GM19023 (cell line): Measurements from ENCODE around the gene GDPD3.

Experiments
- ATAC-seq: cut with Tn5 transposase; IDR thresholded peaks from one replicate; pipeline ENCODE4 v1.9.1; 2021; ENCODE audit warnings: mild to moderate bottlenecking, moderate library complexity; ENCODE audit not compliant: unreplicated experiment

Gene GDPD3, protein sequence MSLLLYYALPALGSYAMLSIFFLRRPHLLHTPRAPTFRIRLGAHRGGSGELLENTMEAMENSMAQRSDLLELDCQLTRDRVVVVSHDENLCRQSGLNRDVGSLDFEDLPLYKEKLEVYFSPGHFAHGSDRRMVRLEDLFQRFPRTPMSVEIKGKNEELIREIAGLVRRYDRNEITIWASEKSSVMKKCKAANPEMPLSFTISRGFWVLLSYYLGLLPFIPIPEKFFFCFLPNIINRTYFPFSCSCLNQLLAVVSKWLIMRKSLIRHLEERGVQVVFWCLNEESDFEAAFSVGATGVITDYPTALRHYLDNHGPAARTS

DNA sequence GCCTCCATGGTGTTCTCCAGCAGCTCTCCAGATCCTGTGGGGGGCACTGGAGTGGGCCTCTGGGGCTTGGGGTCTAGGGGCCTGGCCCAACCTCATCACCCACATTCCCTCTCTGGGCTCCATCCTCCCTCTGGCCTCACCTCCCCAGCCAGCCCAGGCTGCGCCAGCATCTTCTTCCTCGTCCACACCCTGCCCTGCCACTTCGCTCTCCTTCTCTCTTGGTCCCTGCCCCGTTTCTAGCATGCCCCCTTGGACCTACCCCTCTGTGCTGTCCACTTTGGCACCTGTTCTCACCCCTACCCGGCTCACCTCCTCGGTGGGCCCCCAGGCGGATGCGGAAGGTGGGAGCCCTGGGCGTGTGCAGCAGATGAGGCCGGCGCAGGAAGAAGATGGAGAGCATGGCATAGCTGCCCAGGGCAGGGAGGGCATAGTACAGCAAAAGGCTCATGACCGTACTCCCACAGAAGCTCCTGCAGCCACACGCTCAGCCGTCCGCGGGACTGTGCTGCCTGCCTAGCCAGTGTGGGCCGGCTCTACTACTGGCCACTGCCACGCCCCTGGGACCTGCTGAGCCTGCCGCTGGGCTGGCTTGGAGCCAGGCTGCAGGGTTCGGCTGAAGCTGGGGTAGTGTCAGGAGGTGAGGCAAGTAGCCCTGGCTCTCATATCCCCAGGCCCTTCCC lies at the start of gene GDPD3:
Gene GDPD3, minus strand, starts transcription at position 507 of the 680 bp plus-strand sequence. Its CDS starts 59 bp downstream, at position 448.
- no peak for ATAC-seq

DNA sequence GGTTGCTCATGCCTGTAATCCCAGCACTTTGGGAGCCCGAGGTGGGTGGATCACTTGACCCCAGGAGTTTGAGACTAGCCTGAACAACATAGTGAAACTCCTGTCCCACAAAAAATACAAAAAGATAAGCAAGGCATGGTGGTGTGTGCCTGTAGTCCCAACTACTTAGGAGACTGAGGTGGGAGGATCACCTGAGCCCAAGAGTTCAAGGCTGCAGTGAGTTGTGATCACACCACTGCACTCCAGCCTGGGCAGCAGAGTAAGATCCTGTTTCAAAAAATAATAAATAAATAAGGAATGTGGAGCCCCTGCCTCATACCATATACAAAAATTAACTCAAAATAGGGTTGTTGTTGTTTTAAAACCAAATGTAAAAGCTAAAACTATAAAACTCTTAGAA lies 43.9 kb upstream of the GDPD3 start:
- no peak for ATAC-seq

DNA sequence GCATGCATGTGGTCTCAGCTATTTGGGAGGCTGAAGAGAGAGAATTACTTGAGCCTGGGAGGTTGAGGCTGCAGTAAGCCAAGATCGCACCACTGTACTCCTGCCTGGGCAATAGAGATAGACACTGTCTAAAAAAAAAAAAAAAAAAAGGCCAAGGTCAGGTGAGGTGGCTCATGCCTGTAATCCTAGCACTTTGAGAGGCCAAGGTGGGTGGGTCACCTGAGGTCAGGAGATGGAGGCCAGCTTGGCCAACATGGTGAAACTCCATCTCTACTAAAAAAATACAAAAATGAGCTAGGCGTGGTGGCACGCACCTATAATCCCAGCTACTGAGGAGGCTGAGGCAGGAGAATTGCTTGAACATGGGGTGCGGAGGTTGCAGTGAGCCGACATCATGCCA lies 41.9 kb upstream of the GDPD3 start:
- ATAC-seq: no peak

DNA sequence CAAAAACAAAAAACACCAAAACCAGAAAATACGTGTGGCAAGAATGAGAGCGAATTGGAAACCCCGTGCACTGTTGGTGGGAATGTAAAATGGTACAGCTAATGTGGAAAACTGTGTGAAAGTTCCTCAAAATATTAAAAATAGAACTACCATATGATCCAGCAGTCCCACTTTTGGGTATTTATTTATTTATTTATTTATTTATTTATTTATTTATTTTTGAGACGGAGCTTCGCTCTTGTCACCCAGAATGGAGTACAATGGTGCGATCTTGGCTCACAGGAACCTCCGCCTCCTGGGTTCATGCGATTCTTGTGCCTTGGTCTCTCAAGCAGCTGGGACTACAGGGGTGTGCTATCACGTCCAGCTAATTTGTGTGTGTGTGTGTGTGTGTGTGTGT lies 39.2 kb upstream of the GDPD3 start:
- ATAC-seq: no peak

DNA sequence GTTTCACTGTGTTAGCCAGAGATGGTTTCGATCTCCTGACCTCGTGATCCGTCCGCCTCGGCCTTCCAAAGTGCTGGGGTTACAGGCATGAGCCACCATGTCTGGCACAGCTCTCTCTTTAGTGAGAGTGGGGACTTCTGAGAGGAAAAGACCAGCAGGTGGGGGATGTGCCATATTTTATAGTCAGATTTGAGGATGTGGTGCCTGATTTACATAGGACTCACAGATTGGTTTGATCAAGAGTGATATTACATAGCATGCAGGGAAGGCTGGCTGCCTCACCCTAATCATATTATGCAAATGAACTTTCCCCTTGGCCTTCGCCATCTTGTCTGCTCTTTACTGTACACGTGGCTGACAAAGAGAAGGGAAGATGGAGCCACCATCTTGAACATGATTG lies 37.8 kb upstream of the GDPD3 start:
- no peak for ATAC-seq

DNA sequence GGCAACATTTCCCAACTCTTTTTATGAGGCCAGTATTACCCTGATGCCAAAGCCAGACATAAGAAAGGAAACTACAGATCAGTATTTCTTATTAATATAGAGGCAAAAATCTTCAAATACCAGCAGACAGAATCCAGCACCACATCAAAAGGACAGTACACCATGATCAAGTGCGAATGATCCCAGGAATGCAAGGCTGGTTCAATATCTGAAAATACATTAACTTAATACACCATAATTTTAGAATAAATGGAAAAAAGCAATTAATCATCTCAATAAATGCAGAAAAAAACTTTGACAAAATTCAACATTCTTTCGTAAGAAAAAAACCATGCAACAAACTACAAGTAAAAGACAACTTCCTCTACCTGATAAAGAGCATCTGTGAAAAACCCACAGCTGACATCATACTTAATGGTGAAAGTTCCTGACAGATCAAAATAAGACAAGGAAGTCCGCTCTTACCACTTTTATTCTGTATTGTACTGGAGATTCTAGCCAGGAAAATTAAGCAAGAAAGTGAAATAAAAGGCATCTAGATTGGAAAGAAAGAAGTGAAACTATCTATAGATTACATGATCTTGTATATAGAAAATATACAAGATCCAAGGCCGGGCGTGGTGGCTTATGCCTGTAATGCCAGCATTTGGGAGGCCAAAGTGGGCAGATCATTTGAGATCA lies 36.1 kb upstream of the GDPD3 start:
- no peak for ATAC-seq

DNA sequence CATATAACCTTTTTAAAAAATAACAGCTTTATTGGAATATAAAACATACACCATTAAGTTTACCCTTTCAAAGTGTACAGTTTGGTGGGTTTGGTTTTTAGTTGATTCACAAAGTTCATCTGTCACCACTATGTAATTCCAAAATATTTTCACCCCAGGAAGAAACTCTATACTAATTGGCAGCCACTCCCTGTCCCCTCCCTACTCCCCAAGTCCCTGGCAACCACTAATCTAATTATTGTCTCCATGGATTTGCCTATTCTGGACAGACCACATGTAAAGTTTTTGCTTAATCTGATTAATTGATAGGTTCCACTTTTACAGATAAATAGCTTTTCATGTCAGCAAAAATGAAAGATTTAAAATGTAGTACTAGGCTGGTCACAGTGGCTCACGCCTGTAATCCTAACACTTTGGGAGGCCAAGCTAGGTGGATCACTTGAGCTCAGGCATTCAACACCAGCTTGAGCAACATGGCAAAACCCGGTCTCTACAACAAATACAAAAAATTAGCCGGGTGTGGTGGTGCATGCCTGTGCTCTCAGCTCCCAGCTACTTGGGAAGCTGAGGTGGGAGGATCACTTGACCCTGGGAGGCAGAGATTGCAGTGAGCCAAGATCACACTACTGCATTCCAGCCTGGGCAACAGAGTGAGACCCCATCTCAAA lies 34.6 kb upstream of the GDPD3 start:
- ATAC-seq: no peak

DNA sequence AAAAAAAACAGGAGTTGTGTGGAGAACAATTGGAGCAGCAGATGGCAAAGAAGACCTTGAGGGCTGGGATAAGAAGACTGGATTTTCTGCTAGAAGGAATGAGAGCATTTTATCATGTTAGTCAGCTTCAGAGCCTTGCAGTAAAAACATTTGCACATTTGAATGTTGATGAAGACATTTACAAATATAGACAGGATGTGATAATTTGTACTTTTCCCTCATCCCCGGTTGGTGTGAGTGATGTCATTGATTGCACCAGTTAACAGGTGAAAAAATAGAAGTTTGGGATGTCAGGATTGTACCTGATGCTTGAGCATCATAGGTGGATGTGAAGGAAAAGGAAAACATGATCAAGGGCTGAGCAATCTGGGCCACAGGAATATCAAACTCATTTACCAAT lies 32.3 kb upstream of the GDPD3 start:
- no peak for ATAC-seq

DNA sequence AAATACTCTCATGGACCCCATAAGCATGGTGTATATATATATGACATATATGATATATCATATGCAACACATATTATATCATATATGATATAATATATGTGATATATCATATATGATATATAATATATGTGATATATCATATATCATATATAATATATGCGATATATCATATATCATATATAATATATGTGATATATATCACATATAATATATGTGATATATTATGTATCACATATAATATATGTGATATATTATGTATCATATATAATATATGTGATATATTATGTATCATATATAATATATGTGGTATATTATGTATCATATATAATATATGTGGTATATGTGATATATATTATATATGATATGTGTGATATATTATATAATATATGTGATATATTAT lies 31.6 kb upstream of the GDPD3 start:
- ATAC-seq: no peak

DNA sequence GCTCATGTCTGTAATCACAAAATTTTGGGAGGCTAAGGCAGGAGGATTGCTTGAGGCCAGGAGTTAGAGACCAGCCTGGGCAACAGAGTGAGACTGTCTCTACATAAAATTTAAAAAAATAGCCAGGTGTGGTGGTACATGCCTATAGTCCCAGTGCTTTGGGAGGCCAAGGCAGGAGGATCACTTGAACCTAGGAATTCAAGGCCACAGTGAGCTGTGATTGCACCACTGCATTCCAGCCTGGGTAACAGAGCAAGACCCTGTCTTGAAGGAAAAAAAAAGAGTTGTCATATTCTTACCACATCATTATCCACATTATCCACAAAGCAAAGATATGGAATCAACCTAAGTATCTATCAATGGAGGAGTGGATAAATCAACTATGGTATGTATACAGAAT lies 30.7 kb upstream of the GDPD3 start:
- ATAC-seq: no peak

DNA sequence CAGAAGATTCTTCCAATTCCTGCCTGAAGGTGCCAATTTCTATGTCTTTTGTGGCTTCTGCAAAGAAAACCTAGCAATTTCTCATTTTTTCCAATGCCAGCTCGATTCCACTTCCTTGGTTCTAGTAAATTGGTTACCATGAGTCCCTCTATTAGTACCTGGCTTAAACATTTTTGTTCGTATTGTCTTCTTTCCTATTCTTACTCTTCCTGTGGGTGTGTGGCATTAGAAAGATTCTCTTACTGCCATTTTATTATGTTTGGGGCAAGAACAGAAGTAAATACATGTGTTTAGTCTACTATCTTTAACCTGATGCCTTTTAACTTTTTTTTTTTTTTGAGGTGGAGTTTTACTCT lies 30.0 kb upstream of the GDPD3 start:
- ATAC-seq: no peak

DNA sequence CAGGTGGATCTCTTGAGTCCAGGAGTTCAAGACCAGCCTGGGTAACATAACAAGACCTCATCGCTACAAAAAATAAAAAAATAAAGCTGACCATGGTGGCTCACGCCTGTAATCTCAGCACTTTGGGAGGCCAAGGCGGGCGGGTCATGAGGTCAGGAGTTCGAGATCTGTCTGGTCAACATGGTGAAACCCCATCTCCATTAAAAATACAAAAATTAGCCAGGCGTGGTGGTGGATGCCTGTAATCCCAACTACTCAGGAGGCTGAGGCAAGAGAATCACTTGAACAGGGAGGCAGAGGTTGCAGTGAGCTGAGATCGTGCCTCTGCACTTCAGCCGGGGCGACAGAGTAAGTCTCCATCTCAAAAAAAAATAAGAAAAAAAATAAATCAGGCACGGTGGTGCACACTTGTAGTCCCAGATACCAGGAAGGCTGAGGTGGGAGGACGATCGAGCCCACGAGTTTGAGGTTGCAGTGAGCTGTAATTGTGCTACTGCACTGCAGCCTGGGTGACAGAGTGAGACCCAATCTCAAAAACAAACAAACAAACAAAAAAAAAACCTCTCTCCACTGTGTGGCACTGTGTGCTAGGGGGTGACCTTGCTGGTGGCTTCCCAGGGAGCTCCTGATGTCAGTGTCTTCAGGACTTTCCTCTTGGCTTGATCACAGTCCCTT lies 29.5 kb upstream of the GDPD3 start:
- ATAC-seq: no peak

DNA sequence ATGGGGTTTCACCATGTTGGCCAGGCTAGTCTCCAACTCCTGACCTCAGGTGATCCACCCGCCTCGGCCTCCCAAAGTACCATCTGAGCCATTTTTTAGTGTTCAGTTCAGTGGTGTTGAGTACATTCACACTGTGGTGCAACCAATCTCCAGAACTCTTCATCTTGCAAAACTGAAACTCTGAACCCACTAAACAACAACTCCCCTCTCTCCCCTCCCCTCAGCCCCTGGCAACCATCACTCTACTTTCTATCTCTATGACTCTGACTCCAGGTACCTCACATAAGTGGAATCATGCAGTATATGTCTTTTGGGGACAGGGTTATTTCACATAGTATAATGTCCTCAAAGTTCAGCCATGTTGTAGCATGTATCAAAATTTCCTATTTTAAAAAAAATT lies 28.4 kb upstream of the GDPD3 start:
- no peak for ATAC-seq

DNA sequence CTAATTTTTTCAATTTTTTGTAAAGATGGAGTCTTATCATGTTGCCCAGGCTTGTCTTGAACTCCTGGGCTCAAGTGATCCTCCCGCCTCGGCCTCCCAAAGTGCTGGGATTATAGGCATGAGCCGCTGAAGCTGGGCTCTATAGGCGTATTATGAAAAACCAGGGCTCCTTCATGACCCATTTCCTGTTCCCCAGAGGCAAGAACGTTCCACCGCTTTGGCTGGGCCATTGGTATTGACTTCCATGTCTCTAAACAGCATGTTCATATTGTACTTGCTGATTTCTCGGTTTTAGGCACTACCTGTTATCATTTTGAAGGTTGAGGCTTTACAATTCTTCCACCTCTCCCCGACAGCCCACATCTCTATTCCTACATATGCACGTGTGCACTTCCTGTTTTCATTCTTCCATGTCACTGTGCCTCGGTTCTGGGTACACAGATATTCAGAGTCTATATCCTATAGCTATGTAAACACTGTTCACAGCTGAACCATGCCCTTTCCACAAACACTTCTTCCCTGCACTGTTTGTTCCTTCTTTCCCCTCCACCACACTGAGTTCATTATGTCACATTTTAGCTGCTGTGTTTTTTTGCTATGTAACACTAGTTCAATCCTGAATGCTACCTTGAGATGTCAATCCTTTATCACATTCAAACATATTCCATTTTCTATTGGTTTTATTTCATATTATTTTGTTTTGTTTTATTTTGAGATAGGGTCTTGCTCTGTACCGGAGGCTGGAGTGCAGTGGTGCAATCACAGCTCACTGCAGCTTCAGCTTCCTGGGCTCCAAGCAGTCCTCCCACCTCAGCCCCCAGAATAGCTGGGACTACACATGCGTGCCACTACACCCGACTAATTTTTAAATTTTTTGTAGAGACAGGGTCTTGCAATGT lies 26.5 kb upstream of the GDPD3 start:
- no peak for ATAC-seq

DNA sequence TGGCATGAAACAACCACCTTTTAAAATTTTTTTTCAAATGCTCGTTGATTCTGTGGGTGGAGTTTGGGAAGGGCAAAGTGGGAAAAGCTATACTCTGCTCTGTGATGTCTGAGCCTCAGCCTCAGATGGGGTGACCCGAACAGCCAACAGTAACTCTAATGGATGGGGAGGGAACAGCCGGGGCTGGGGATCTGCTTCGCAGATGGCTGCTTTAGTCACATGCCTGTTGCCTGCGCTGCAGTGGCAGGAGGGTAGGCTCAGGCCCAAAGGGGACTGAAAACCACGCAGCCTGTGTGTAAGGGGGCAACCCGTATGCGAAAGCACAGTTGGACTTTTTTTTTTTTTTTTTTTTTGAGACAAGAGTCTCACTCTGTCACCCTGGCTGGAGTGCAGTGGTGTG lies 24.6 kb upstream of the GDPD3 start:
- ATAC-seq: no peak

DNA sequence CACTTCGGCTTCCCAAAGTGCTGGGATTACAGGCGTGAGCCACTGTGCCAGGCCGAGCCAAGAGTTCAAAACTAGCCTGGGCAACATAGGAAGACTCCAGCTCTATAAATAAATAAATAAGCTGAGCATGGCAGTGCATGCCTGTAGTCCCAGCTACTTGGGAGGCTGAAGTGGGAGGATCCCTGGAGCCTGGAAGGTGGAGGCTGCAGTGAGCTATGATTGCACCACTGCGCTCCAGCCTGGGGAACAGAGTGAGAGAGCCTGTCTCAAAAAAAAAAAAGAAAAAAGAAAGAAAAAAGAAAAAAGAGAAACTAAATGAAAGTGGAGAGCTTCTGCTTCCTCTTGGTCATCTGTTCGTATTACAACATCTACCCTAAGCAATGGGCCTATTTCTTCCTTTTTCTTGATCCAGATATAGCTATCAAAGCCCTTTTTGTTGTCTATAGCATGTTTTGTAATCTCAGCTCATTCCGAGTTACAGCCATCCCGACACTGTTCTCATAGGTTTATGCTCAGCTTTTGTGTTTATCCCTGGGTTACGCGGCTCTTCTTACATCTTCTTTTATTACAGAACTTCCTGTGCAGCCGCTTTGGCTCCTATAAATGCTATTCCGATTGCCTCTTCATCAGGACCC lies 23.8 kb upstream of the GDPD3 start:
- no peak for ATAC-seq

DNA sequence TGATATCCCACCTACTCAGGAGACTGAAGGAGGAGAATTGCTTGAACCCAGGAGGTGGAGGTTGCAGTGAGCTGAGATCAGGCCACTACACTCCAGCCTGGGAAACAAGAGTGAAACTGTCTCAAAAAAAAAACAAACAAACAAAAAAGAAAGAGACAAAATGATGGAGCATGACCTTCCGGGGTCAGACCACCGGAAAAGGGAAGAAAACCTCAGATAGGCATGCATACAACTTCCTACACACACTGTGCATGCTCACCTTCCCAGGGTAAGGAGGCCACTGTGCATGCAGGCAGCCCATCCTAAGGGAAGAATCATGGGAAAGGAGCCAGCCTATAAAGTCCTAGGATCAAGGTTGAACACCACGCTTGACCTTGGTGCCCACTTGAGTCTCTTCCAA lies 19.3 kb upstream of the GDPD3 start:
- ATAC-seq: no peak

DNA sequence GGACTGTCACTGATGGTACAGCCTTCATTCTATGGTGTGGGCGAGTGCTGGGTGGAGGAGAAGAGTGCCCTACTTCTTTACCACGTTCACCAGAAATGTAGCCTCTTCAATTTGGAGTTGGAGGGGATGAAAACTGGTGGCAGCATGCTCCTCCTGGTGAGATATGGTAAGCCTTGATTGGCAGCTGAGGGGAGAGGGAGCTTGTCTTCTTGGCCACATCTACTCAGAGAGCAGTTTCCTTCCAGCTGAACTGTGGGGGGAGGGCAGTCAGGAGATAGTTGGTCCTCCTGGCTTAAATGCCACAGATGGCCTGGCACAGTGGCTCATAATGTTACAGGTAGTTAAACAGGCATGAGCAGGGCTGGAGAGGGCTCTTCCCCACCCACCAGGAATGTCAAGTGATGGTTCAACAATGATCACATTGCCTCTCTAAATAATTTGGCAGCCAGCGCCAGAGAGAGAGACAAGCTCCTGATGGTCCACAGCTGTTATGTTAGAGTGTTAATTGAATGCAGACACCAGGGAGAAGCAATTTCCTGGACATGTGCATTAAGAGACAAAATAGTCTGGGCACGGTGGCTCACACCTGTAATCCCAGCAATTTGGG lies 18.6 kb upstream of the GDPD3 start:
- ATAC-seq: no peak

DNA sequence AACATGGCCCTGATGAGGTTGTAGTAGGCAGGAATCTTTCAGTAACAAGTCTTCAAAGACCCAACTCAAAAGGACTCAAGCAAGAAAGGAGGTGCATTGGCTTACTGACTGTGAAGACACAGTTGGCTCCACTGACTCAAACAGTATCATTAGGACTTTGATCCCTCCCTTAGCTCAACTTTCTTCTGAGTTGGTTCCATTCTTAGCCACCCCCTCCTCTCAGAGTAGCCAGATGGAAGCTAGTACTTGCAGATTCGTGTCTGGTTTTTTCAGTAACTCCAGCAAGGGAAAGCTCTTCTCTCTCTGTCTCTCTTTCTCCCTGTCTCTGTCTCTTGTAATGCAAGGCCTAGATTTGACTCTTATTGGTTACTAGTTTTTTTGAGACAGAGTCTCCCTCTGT lies 14.7 kb upstream of the GDPD3 start:
- ATAC-seq: no peak
